Occipital lobe (tissue), 2 donors: Measurements from ENCODE around the gene RCSD1. TPM values are rescaled to one million over a fixed set of nuclear protein-coding genes. Genes with fewer than 3 reads are reported as not detected.
"Not testable (repeated sequence)": the region's sequence is repeated elsewhere in the genome, so short reads cannot be mapped to it uniquely, and the experiment has no call there.

ENCODE experiments used
- DNase-seq: peaks from one replicate; lab custom pipeline; 2025; lab: John Stamatoyannopoulos, UW
- total RNA-seq: library from RNA; depleted of rRNA; stranded (reverse); fragments of >200 nt; gene quantifications from one replicate; pipeline ENCODE4 v1.2.3, GENCODE V29; 2014

The RCSD1 gene
- total RNA-seq, 1 donor from 2014 or later = 6.9 TPM

- peak; percentile 80 for DNase-seq
Measured at GRCh38 chr1:167714439-167715156, 84.6 kb downstream of the RCSD1 start.

- peak; percentile 77 for DNase-seq
Measured at GRCh38 chr1:167715157-167715999, 85.3 kb downstream of the RCSD1 start.

GRCh38 chr1:167716000-167716271 is 85.9 kb downstream of the RCSD1 start:
- no peak for DNase-seq

GRCh38 chr1:167717351-167717750 is 87.3 kb downstream of the RCSD1 start:
- no peak for DNase-seq

- no peak for DNase-seq
Measured at GRCh38 chr1:167718914-167719691, 89.1 kb downstream of the RCSD1 start.

- DNase-seq = not testable (repeated sequence)
Measured at GRCh38 chr1:167719715-167720421, 89.8 kb downstream of the RCSD1 start.

GRCh38 chr1:167720965-167721616 is 91.1 kb downstream of the RCSD1 start:
- DNase-seq = no peak

- DNase-seq = peak; percentile 94
Measured at GRCh38 chr1:167721617-167722151, 91.7 kb downstream of the RCSD1 start, which contains the start of gene MPZL1. Gene MPZL1, plus strand, starts transcription at chr1:167721982. Its CDS starts 170 bp downstream, at chr1:167722152.

GRCh38 chr1:167722152-167722869 is 92.3 kb downstream of the RCSD1 start:
- no peak for DNase-seq

- DNase-seq = no peak
Measured at GRCh38 chr1:167722870-167723251, 92.8 kb downstream of the RCSD1 start.

GRCh38 chr1:167723707-167724323 is 93.8 kb downstream of the RCSD1 start:
- DNase-seq = no peak

- DNase-seq = no peak
Measured at GRCh38 chr1:167726008-167726407, 96.0 kb downstream of the RCSD1 start.

- DNase-seq = no peak
Measured at GRCh38 chr1:167728818-167729410, 98.9 kb downstream of the RCSD1 start.

- no peak for DNase-seq
Measured at GRCh38 chr1:167734227-167734626, 104.2 kb downstream of the RCSD1 start.

- no peak for DNase-seq
Measured at GRCh38 chr1:167734841-167735240, 104.8 kb downstream of the RCSD1 start.

GRCh38 chr1:167737169-167737568 is 107.1 kb downstream of the RCSD1 start:
- no peak for DNase-seq

- DNase-seq = no peak
Measured at GRCh38 chr1:167738158-167738557, 108.1 kb downstream of the RCSD1 start.

GRCh38 chr1:167739752-167740151 is 109.7 kb downstream of the RCSD1 start:
- no peak for DNase-seq

- DNase-seq = not testable (repeated sequence)
Measured at GRCh38 chr1:167741103-167741502, 111.1 kb downstream of the RCSD1 start.
